ENCODE results near the gene LCK. TPM values are rescaled to one million over a fixed set of nuclear protein-coding genes. Genes with fewer than 3 reads are reported as not detected.

LCK gene
- total and polyA plus RNA-seq, 2 of the 8 experiments (the other 6 are each of a cell fraction or from before 2014, with no cell fraction given), result 75.3 to 122 TPM

DNA sequence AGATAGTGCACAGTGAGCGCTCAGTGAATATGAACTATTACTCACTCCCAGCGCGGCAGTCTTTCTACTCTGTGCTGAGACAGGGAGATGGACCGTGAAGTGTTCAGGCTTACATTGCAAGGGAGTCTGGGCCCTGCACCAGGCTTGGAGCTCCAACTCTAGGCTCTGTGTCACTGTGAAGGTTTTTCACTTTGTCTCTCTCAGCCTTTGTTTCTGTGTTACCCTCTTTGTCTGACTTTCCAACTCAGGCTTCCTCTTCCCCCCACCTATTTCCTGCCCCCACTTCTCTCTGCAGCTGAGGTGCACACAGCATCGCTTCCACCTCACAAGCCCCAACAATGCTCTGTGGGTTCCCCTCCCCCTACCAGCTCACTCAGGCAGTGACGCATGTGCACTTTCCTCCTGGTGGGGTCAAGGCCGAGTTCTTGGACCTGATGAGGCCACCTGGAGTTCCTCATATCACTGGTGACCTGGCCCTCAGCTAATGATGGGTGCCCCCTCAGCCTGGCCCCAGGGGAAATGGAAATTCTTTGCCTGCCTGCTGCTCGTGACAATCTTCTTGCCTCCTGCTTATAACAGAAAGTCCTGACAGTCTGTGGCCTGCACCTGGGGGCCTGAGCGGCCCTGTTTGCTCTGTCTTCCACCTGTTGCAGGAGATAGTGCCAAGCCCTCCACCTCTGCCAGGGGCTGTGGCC lies 1.1 kb upstream of the LCK start:
- H3K4me2 ChIP-seq (ENCODE audit: insufficient read depth in 1 of 2, low read depth in 2 of 2, low read length in 2 of 2), result no peak overlapping the region; a peak in 1 of 4 replicates
- 0 out of 2 replicates have a peak overlapping the region, but pooled peaks have one; percentile 26 for H2AFZ ChIP-seq (ENCODE audit: low read length)
- H3K56ac ChIP-seq (replicated peaks; ENCODE audit: insufficient read length, low read depth, low read length), result no peak overlapping the region
- H3K9ac ChIP-seq (replicated peaks in 1 of 4; ENCODE audit: extremely low read depth in 1 of 4, low read depth in 3 of 4, low read length in 3 of 4), result no peak overlapping the region
- no peaks in the 10 kb centered on the region; a peak in 1 of 7 replicates for H3K27me3 ChIP-seq (replicated peaks in 1 of 4; ENCODE audit: control insufficient read depth in 3 of 4, extremely low read depth in 1 of 4, insufficient read depth in 3 of 4, low read length in 3 of 4)
- peak overlapping the region; percentile 77; the same call in 1 of the 2 replicates for H2AK5ac ChIP-seq (ENCODE audit: low read depth, low read length)
- peak overlapping the region; percentile 86; the same call in 1 of the 2 replicates for H2BK12ac ChIP-seq (ENCODE audit: low read depth, low read length)
- no peaks in the 10 kb centered on the region for H3K9me3 ChIP-seq (ENCODE audit: insufficient read depth in 2 of 2, low read depth in 1 of 2, low read length in 1 of 2)
- peaks cover 4% of the 10 kb centered on the region; the same call in 1 of the 2 replicates for H3K23me2 ChIP-seq (ENCODE audit: low read depth, low read length)
- CTCF ChIA-PET (ENCODE audit: partially characterized antibody), result interaction anchor here (1.0 to 6.1 kb wide), 11 partner anchors 9 to 78 kb away, joined by 3 to 66 read pairs (median 27); partner anchors contain the start of gene HDAC1
- peak overlapping the region; percentile 99 for H2BK20ac ChIP-seq (ENCODE audit: low read length)
- H3K36me3 ChIP-seq (ENCODE audit: control insufficient read depth in 2 of 4, insufficient read depth in 4 of 4, low read length in 3 of 4), result no peaks in the 10 kb centered on the region
- POLR2A ChIA-PET (ENCODE audit: partially characterized antibody), result interaction anchor here (0.6 to 6.6 kb wide), 14 partner anchors 10 to 208 kb away, joined by 3 to 59 read pairs (median 3); partner anchors contain the start of genes EIF3I, HDAC1, MARCKSL1 and TMEM234
- no peak overlapping the region for H3K23ac ChIP-seq (ENCODE audit: insufficient read length)
- no peaks in the 10 kb centered on the region for H4K20me1 ChIP-seq (replicated peaks in 1 of 2; ENCODE audit: control insufficient read depth in 1 of 2, insufficient read depth in 2 of 2, low read length in 2 of 2)
- H3K4ac ChIP-seq (replicated peaks; ENCODE audit: insufficient read length, low read depth, low read length), result peak overlapping the region; percentile 36
- no peak for DNase-seq (ENCODE audit: low read depth in 1 of 2, low spot score in 2 of 2)
- H4K8ac ChIP-seq (ENCODE audit: extremely low read depth, insufficient read depth, low read length), result peak overlapping the region; percentile 73
- WGBS, 2 experiments (ENCODE audit: extremely low coverage in 1 of 2, insufficient coverage in 1 of 2, insufficient read length in 1 of 2, insufficient replicate concordance in 2 of 2, low coverage in 1 of 2, low lambda C conversion rate in 2 of 2, missing lambda C conversion rate in 1 of 2), result 90% methylated on average over 9 of the region's 9 CpGs; no CpG with 5 or more reads in 1 of the 2 experiments
- H3K27ac ChIP-seq (ENCODE audit: low read depth, low read length), result 0 out of 2 replicates have a peak overlapping the region, but pooled peaks have one; percentile 51
- H3K79me2 ChIP-seq (ENCODE audit: control insufficient read depth in 1 of 2, insufficient read depth in 2 of 2, low read length in 2 of 2), result no peaks in the 10 kb centered on the region
- peak overlapping the region; percentile 87 for H3K18ac ChIP-seq (ENCODE audit: extremely low read depth, low read length)
- no peak overlapping the region for H4K5ac ChIP-seq (ENCODE audit: insufficient read length, low read depth, low read length)
- FAIRE-seq, result no peak
- no peak for TF ChIP-seq NANOG (IDR thresholded peaks at IDR 0.05; ENCODE audit: insufficient read depth, low read depth, low read length, poor library complexity, severe bottlenecking)
- no peak for TF ChIP-seq MAFK (IDR thresholded peaks at IDR 0.05; ENCODE audit: low read depth, low read length)
- no peak overlapping the region for H3K4me3 ChIP-seq (ENCODE audit: extremely low read depth in 1 of 4, insufficient read depth in 2 of 4, low read depth in 3 of 4, low read length in 4 of 4)
- H2BK120ac ChIP-seq (replicated peaks; ENCODE audit: low read depth, low read length), result peak overlapping the region; percentile 44
- H2BK15ac ChIP-seq (ENCODE audit: low read length), result peak overlapping the region; percentile 99
- no peaks in the 10 kb centered on the region for H3K79me1 ChIP-seq (ENCODE audit: low read depth, low read length)
- peaks cover 6 to 13% (median 8%) of the 10 kb centered on the region in 4 experiments for H3K4me1 ChIP-seq (replicated peaks in 1 of 4; ENCODE audit: control insufficient read depth in 3 of 4, insufficient read depth in 4 of 4, low read length in 3 of 4)
- H3K14ac ChIP-seq (ENCODE audit: insufficient read length), result no peak overlapping the region
- peak overlapping the region; percentile 83 for H4K91ac ChIP-seq (replicated peaks; ENCODE audit: insufficient read length, low read length)
- peak overlapping the region; percentile 88 for H2BK5ac ChIP-seq (ENCODE audit: low read depth, low read length)
